ENCODE measurements around the gene SHC4.

SHC4 gene

GRCh38 chr15:48777645-48778330, 185.9 kb downstream of the SHC4 start:
- Mint-ChIP-seq H3K27ac (no peak overlapping the region), H3K4me3 (no peak overlapping the region), H3K27me3 (no peaks in the 10 kb centered on the region), H3K4me1 (ENCODE audit: low read depth) (no peaks in the 10 kb centered on the region), H3K36me3 (peaks cover 31% of the 10 kb centered on the region), H3K9me3 (ENCODE audit: low read depth) (peaks cover 5% of the 10 kb centered on the region)

GRCh38 chr15:48775546-48775945, 188.2 kb downstream of the SHC4 start:
- H3K4me3 Mint-ChIP-seq, result no peak overlapping the region
- no peaks in the 10 kb centered on the region for H3K27me3 Mint-ChIP-seq
- H3K27ac Mint-ChIP-seq, result no peak overlapping the region
- H3K36me3 Mint-ChIP-seq, result peaks cover 38% of the 10 kb centered on the region
- H3K9me3 Mint-ChIP-seq (ENCODE audit: low read depth), result peaks cover 5% of the 10 kb centered on the region
- H3K4me1 Mint-ChIP-seq (ENCODE audit: low read depth), result no peaks in the 10 kb centered on the region

GRCh38 chr15:48774484-48774883, 189.2 kb downstream of the SHC4 start:
- Mint-ChIP-seq H3K36me3 (peaks cover 42% of the 10 kb centered on the region), H3K9me3 (ENCODE audit: low read depth) (peaks cover 5% of the 10 kb centered on the region)

More at GRCh38 chr15:48774484-48774883, 189.2 kb downstream of the SHC4 start:
- H3K27me3 Mint-ChIP-seq, result no peaks in the 10 kb centered on the region
- H3K4me1 Mint-ChIP-seq (ENCODE audit: low read depth), result no peaks in the 10 kb centered on the region
- H3K27ac Mint-ChIP-seq, result no peak overlapping the region
- H3K4me3 Mint-ChIP-seq, result no peak overlapping the region
